ENCODE results near the gene CD40.

The CD40 gene

DNA sequence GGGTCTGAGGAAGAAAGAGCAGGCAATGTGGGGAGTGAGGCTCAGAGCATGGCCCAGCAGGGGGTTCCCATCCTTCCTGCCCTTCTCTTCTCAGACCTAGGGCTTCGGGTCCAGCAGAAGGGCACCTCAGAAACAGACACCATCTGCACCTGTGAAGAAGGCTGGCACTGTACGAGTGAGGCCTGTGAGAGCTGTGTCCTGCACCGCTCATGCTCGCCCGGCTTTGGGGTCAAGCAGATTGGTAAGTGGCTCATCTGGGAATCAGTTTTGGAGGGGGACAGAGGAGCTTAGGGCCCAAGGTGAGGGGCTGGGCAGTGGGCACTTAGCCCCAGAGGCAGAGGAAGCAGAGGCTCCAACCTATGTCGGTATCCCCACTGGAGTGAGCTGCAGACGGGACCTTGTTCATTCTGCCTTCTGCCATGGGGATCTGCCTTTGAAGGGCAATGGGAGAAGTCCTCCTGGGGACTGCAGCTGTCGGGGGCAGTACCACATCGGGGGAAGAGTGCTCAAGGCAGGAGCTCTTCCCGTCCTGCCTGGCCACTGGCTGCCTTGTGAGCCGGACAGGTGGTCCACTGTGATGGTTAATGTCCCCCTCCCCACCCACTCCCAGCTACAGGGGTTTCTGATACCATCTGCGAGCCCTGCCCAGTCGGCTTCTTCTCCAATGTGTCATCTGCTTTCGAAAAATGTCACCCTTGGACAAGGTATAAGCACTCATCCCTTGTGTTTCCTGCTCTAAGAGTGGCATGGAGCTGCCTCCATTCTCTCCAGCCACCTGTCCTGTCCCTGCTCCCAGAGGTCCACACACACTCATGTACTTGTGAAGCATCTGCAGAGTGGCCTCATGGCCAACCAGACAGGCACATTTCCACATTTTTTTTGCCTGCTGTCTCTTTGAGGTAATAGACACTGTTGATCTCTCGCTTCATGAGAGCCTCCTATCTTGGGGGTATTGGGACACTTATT lies 4.7 kb downstream of the CD40 start:
- FAIRE-seq, result no peak

DNA sequence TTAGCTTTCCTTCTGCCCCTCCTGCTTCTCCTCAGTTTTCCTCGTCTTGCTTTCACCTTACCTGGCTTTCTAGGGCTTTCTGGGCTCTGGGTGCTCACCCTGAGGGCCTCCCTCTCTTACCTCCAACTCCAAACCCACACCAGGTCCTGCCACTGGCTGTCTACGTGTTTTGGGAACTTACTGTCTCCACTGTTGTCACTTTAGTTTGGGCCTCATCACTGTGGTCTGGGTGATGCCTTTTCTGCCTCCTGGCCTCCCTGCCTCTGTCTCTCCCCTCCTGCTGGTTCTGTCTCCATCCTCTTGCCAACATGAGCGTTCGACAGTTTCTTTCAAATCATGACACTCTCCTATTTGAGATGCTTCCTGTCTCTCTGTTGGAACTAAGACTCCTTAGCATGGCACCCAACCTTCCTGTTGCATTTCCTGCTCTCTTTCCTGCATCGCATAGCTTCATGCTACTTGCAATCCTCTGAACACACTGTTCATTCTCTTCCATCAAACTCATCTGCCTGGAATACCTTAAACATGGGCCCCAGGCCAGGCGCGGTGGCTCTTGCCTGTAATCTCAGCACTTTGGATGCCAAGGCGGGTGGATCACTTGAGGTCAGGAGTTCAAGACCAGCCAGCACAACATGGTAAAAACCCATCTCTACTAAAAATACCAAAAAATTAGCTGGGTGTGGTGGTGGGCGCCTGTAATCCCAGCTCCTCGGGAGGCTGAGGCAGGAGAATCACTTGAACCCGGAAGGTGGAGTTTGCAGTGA lies 5.5 kb downstream of the CD40 start:
- no peak for FAIRE-seq

More for the DNA sequence above, 4.7 kb downstream of the CD40 start:
- no peak for DNase-seq (ENCODE audit: low spot score)

DNA sequence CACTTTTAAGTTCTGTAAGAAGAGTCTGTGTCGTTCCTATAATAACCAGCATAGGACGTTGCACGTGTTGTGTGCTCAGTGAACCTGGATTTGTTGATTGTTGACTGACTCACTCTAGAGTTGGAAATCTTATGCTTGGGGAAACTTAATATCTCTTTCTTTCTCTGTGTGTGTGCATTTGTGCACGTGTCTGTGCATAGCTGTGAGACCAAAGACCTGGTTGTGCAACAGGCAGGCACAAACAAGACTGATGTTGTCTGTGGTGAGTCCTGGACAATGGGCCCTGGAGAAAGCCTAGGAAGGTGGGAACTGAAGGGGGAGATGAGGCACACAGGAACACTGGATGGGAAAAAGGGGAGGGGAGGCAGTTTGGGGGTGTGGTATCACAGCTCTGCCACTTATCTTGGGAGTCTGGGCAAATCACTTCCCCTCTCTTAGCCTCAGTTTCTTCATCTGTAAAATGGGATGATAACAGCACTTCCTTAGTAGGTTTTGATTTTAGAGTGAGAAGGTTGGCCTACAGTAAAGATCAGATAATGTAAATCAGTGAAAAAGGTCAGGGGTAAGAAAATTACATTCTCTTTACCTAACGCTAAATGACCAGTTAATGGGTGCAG lies 8.4 kb downstream of the CD40 start:
- DNase-seq (ENCODE audit: low spot score) (no peak), FAIRE-seq (no peak)

More for the DNA sequence above, 5.5 kb downstream of the CD40 start:
- DNase-seq (ENCODE audit: low spot score), result no peak

DNA sequence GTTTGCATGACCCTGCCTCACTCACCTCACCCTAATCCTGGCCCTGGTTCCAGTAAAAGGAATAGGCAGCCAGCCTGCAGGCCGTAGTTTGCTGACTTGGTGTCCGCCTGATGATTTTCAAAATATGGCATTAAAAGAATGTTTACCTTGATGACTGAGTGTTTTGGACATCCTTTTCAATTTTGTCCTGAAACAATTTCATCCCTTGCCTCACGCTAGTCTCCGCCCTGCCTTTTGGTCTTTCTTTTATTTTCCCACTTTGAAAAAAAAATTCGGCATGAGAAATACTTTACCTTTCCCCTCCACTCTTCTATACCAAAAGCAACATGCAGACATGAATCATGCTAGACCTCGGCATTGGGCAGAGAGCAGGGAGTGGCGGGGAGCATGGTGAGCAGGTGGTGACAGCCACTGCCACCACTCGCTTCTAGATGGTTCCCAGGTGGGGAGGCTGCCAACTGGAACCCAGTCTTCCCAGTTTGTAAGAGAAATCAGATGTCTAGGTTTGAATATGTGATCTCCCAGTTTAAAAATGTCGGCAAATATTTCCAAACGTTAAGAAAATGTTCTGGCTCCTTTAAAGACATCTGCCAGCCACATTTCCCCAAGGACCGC lies 9.4 kb downstream of the CD40 start:
- no peak for FAIRE-seq
- no peak for DNase-seq (ENCODE audit: low spot score)

DNA sequence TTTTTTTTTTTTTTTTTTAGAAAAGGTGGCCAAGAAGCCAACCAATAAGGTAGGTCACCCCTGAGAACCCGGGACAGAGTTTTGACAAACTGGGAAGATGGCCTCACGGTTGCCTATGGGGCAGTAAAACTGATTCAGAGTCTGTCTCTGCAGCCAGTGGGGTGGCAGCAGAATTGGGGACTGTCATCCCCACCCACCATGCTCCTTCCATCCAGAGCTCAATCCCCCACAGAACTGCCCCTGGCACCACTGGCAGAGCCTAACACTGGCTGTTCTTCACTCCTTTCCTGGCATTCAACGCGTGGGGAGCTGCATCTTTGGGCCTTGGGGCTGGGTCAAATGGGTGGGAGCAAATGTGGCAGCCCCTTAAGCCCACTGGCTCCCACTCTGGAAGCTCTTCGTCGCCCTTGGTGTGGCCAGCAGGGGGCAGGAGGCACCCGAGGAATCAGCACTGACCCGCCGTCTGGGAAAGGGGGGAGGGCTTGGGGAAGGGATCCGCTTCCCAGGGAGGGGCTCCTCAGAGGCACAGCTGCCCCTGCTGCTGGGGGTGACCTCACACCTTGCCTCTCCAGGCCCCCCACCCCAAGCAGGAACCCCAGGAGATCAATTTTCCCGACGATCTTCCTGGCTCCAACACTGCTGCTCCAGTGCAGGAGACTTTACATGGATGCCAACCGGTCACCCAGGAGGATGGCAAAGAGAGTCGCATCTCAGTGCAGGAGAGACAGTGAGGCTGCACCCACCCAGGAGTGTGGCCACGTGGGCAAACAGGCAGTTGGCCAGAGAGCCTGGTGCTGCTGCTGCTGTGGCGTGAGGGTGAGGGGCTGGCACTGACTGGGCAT lies 10.4 kb downstream of the CD40 start:
- FAIRE-seq, result no peak
- DNase-seq (ENCODE audit: low spot score), result no peak

DNA sequence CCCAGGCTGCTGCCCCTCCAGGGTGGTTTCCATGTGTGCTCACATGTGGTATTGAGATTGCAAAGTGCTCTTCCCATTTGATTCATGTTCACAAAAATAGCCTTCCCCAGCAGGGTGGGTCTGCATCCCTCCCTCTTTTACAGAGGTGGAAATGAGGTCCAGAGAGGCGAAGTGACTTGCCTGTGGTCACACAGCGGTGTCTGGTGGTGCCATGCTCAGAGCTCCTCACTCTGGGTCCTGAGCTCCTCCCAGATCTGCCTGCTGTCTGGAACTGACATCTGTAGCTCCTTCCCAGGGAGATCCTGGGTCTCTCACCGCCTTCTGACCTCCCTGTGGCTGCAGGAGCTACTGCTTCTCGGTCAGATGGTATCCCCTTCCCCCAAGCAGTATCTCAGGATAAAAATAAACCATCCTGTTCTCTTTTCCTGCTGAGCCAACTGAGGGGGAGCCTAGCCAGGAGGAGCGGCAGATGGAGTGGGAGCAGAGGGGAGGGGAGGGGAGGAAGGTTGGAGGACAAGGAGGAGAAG lies 11.9 kb downstream of the CD40 start:
- FAIRE-seq (no peak), DNase-seq (ENCODE audit: low spot score) (no peak)

DNA sequence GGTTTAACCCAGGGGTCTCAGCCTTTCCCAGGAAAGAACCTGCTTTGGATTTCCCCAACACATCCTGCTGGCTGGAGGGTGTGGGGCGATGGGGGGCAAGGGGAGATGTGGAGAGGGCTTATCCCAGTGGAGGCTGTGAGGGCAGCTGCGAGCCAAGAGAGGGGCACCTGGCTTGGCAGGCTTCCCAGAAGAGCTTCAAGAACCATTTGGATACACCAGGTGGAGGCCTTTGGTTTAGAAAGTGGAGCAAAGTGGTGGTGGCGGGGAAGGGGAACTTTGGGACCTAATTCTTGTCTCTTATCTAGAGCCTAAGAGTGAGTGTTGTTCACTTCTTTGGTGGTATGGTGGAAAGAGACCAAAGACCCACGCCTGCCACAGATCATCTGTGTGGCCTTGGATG lies 12.4 kb downstream of the CD40 start:
- no peak for FAIRE-seq

DNA sequence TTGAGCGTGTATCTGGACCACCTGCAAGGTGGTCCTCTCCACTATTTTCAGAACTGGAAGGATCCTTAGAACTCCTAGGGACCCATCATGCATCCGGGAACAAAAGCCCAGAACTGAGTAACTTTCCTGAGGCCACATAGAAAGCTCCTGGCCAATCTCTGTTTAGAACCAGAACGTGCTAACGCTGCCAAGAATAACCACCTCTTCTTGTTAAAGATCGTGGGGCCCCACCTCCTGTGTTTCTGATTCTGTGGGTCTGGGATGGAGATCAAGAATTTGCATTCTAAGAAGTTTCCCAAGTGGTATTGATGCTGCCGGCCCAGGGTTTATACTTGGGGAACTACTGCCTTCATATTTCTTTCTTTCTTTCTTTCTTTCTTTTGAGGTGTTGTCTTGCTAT lies 13.3 kb downstream of the CD40 start:
- FAIRE-seq (no peak), DNase-seq (ENCODE audit: low spot score) (no peak)

More for the DNA sequence above, 12.4 kb downstream of the CD40 start:
- no peak for DNase-seq (ENCODE audit: low spot score)

DNA sequence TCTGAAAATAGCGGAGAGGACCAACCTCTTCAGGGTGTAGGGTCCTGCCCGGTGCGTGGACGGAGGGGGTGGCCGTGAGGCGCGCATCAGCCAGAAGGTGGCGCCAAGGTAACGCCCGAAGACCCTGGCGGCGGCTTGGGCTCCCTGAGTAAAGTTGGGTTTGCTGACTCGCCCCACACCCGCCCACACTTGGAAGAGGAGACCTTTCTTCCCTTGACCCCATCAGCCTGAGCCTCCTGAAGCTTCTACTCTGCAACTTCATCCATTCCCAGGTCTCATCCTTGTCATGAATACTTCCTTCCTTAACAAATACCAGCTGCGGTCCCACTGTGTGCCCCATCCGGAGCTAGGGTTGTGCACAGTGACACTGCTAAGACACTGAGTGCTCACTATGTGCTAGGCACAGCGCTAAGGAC lies 14.6 kb downstream of the CD40 start:
- FAIRE-seq (no peak), DNase-seq (ENCODE audit: low spot score) (peak; percentile 47)

DNA sequence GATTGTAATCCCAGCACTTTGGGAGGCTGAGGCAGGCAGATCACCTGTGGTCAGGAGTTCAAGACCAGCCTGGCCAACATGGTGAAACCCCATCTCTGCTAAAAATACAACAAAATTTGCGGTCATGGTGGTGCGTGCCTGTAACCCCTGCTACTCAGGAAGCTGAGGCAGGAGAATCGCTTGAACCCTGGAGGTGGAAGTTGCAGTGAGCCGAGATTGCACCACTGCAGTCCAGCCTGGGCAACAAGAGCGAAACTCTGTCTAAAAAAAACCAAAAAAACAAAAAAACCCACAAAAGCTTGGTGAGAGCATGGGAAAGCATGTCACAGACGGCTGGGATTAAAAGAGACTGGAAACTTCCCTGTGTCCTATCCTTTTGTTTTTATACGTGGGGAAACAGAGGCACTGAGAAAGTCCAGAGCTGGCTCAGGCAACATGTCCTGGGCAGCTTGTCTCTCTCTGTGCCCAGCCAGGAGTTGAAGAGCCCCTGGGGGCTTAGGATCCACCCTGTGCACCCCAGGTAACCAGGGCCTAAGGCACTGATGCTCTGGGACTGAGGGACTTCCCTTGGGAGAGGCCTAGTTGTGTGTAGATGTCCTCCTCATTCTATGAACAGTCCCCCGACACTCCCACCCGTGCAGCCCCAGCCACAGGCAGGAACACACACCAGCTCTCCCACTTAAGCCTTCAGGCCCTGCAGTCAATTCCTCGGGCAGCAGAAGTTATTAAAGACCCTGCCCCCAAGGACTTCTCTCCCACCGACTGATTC lies 16.0 kb downstream of the CD40 start:
- no peak for DNase-seq (ENCODE audit: low spot score)
- FAIRE-seq, result no peak

DNA sequence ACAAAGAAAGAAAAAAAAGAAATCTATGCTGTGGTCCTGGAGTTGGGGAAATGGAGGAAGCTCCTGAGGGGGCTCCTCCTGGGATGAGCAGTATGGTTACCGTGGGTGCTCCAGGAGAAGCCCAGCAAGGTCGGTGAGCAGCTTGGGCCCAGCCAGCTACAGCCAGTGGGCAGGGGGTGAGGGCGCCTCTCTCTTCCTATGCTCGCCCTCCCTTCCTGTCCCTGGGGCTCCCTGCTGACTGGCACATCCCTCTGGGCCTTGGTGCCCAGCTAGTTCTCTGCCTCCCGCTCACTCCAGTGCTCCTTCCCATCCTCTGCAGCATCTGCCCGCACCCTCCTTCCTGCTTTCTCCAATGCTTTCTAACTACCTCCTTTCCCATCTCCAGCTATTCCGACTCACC lies 16.6 kb downstream of the CD40 start:
- FAIRE-seq, result no peak
- DNase-seq (ENCODE audit: low spot score), result no peak

DNA sequence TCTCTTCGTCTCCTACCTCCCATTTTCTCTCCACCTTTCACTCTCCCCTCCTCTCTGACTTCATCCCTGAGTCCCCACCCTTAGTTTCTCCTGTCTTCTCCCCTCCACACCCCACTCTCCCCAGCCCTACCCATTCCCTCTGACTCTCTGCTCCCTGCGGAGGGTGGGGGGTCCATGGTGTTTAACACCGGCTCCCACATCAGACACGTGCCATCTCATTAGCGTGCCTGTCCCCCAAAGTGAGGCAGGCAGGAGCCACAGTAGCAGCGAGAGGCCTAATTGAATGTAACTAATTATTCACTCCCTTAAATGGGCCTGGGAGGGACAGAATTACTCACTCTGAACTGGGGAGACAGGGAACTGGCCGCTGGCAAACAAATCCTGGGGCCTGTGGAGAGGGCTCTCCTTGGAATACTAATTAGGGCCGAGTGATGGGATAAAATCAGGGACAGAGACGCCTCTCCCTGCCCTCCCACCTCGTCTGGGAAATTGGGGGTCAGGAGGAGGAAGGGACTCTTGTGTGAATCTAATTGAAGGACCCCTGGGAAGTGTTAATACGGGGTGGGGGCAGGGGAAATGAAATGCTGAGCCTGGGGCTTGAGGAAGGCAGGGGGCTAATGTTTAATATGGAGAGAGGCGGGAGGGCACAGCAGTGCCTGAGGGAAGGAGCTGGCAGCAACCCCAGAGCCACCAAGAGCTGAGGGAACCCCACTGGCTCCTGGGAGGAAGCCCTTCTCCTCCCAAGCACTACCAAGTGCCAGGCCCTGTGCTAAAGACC lies 17.9 kb downstream of the CD40 start:
- no peak for DNase-seq (ENCODE audit: low spot score)
- no peak for FAIRE-seq

DNA sequence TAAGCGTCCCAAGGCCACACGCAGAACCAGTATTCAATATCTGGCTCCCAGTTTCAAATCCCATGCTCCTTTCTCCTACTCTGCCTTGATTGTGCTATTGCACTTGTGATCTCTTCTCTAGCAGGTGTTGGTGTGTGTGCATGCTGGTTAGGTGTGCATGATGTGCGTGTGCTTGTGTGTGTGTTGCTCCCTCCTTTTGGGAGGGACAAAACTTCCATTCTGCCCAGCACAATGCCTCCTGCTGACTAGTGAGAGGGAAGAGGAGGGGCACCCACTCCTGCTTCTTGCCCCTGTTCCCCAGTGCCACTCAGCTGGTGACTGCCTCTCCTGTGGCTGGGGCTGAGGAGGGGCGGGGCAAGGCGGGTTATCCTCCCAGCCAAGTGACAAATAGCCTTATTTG lies 19.7 kb downstream of the CD40 start:
- FAIRE-seq, result no peak

DNA sequence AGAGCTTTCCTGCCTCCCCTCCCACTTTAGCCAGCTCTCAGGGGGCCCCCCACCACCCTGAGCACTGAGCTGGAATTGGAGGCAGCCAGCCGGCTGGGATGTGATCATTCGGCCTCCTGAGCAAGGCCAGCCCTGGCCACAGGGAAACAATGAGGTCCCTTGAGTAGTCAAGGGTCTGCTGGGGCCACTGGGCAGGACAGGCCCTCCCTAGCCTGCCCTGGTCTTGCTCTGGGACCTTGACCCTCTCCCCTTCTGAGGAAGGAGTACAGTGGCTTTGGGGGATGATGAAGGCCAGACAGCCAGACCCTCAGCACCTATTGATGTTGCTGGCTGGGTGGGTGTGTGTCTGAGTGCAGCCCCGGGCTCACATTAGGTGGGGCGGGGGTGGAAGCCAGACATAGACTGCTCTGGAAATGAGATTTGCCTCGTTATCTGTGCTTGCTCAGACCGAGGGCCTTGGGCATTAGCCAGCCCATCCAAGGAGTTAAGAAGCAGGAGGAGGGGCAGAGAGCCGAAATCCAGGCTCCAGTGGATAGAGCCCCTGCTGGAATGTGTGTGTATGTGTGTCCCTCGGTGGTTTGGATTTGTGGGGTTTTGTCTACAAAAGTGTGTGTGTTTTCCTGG lies 21.3 kb downstream of the CD40 start:
- no peak for DNase-seq (ENCODE audit: low spot score)
- no peak for FAIRE-seq

More for the DNA sequence above, 19.7 kb downstream of the CD40 start:
- DNase-seq (ENCODE audit: low spot score), result no peak

DNA sequence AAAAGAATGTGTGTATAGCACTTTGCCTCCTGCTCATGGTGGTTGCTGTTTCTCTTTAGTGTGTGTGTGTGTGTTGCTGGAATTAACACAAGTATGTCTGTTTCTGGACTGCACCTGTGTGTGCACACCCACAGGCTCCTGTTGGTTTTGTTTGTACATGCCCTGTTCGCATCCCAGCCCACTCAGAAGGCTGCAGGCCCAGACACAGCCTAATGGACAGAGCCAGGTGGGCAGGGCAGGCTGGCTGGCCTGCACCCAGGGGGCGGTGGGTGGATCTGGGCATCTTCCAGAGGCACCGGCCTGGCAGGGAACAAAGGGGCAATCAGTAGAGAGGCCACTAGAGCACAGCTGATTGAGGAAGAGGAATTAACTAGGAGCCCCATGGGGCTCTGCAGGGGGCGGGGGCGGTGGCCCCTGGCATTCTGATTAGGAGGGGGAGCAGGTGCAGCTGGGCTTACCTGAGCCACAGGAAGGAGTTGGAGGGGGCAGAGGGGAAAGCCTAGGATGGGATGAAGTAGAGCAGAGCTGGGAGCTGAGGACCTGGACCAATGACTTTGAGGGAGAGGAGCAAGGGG lies 21.9 kb downstream of the CD40 start:
- FAIRE-seq, result no peak
- DNase-seq (ENCODE audit: low spot score), result no peak

DNA sequence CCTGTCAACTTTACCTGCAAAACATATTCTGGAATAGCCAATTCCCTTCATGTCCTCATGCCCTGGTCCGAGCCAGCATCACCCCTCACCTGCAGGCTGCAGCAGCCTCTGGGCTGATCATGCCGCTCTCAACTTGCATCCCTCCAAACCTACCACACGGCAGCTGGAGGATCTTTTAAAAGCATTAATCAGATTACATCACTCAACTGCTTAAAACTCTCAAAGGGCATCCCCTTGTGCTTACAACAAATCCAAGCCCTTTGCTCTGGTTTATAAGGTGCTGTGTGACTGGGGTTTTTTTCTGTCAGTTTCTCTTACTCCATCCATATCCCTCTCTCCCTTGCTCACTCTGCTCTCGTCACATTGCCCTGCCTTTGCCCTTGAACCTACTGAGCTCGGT lies 24.0 kb downstream of the CD40 start:
- no peak for DNase-seq (ENCODE audit: low spot score)
- FAIRE-seq, result no peak

DNA sequence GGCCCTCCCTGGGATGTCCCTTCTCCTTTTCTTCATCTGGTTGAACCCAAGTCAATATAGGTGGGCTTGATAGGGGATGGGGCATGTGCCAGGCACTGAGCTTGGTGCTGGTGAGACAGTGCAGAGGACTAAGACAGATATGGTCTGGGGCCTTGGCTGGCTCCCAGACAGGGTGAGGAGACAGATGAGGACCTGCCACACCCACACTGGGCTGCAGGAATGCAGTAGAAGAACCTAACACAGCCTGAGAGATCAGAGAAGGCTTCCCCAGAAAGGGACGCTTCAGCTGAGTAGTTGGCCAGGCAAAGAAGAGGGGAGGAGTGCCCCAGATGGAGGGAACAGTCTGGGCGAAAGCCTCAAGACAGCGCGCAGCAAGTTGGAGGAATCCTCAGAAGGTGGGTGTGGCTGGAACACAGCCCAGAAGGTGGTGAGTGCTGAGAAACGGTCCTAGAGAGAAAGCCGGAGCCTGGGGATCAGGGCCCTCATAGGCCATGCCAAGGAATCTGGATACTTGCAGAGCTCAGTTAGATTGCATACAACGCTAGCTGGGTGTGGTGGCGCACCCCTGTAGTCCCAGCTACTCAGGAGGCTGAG lies 26.4 kb downstream of the CD40 start:
- no peak for DNase-seq (ENCODE audit: low spot score)

DNA sequence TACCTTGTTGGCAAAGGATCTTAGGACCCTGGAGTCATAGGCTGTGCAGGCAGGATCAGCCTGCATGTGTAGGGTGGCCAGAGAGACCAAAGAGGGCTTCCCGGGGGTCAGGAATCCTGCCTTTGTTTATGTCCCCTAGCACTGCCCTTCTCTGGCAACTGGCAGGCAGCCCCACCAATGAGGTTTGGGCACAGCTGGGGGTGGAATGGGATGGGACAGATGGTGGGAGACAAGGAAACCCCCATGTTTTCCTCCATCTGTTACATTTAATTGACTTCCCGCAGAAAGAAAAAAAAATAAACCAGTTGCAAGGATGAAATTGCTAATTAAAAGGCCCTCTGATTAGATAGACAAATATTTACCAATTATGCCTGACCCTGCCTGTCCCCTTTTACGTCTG lies 27.6 kb downstream of the CD40 start:
- no peak for DNase-seq (ENCODE audit: low spot score)
- FAIRE-seq, result no peak

More for the DNA sequence above, 26.4 kb downstream of the CD40 start:
- no peak for FAIRE-seq

Data from RCC 7860 (cell line).